NCI-H1092 (cell line): ENCODE measurements around the gene SPATA16.
A peak's percentile ranks its signal among the peaks of the same experiment; 100 is the strongest.
"Not testable (repeated sequence)": the region's sequence is repeated elsewhere in the genome, so short reads cannot be mapped to it uniquely, and the experiment has no call there.

Source experiments
- DNase-seq: peaks from one replicate; lab custom pipeline; 2025; lab: John Stamatoyannopoulos, UW

Gene SPATA16

GRCh38 chr3:173140986-173141385 lies at the start of gene SPATA16:
SPATA16 (minus strand) TSS chr3:173141235; CDS start chr3:173117731, 23,504 bp downstream.
- DNase-seq, result no peak

- not testable (repeated sequence) for DNase-seq
Measured at GRCh38 chr3:173183022-173183421, 42.0 kb upstream of the SPATA16 start.

GRCh38 chr3:173173652-173174051 lies 32.6 kb upstream of the SPATA16 start:
- DNase-seq, result no peak

GRCh38 chr3:173159139-173159538 lies 18.1 kb upstream of the SPATA16 start:
- DNase-seq, result not testable (repeated sequence)

- DNase-seq, result not testable (repeated sequence)
Measured at GRCh38 chr3:173156533-173156932, 15.5 kb upstream of the SPATA16 start.

GRCh38 chr3:173153631-173154030 lies 12.6 kb upstream of the SPATA16 start:
- no peak for DNase-seq

- DNase-seq, result no peak
Measured at GRCh38 chr3:173139420-173139819, 1.6 kb downstream of the SPATA16 start.

GRCh38 chr3:173138026-173138425 lies 3.0 kb downstream of the SPATA16 start:
- no peak for DNase-seq

- DNase-seq, result no peak
Measured at GRCh38 chr3:173135059-173135458, 6.0 kb downstream of the SPATA16 start.

- no peak for DNase-seq
Measured at GRCh38 chr3:173128633-173129032, 12.4 kb downstream of the SPATA16 start.

- no peak for DNase-seq
Measured at GRCh38 chr3:173111321-173111720, 29.7 kb downstream of the SPATA16 start.

- DNase-seq, result no peak
Measured at GRCh38 chr3:173109143-173109542, 31.9 kb downstream of the SPATA16 start.

- no peak for DNase-seq
Measured at GRCh38 chr3:173103469-173103868, 37.6 kb downstream of the SPATA16 start.

- DNase-seq, result no peak
Measured at GRCh38 chr3:173098959-173099358, 42.1 kb downstream of the SPATA16 start.

GRCh38 chr3:173096994-173097785 lies 43.8 kb downstream of the SPATA16 start:
- no peak for DNase-seq

- DNase-seq, result no peak
Measured at GRCh38 chr3:173096140-173096539, 44.9 kb downstream of the SPATA16 start.

- no peak for DNase-seq
Measured at GRCh38 chr3:173092038-173092437, 49.0 kb downstream of the SPATA16 start.

GRCh38 chr3:173090492-173090891 lies 50.5 kb downstream of the SPATA16 start:
- no peak for DNase-seq

GRCh38 chr3:173089283-173089682 lies 51.8 kb downstream of the SPATA16 start:
- no peak for DNase-seq

- no peak for DNase-seq
Measured at GRCh38 chr3:173078525-173078924, 62.5 kb downstream of the SPATA16 start.

- peak; percentile 7 for DNase-seq
Measured at GRCh38 chr3:173066044-173067004, 74.7 kb downstream of the SPATA16 start.

GRCh38 chr3:173065543-173065981 lies 75.5 kb downstream of the SPATA16 start:
- no peak for DNase-seq

GRCh38 chr3:173064631-173065030 lies 76.4 kb downstream of the SPATA16 start:
- no peak for DNase-seq
